HCT116 (cell line): ENCODE results near the gene SCO1. TPM values are rescaled to one million over a fixed set of nuclear protein-coding genes. Genes with fewer than 3 reads are reported as not detected.
A peak's percentile ranks its signal among the peaks of the same experiment; 100 is the strongest.

ENCODE experiments used
- ATAC-seq: fragments of 200-7000 bp; cut with Tn5 transposase; 2 replicates; pipeline ENCODE4 v1.9.1; 2020; ENCODE audit warnings: mild to moderate bottlenecking, moderate library complexity
- BruUV-seq: library from RNA; stranded (reverse); fragments of 400-500 nt; replicated peaks from 2 replicates; lab custom pipeline; 2021; lab: Mats Ljungman, UMichigan
- CTCF ChIA-PET: fragments of 300-600 bp; sonication (Branson Sonifier 250); formaldehyde crosslinking; loops from one replicate; lab custom pipeline; 2021; ENCODE audit warnings: antibody characterized with exemption; lab: Charles Lee
- POLR2A ChIA-PET: fragments of 300-600, 350-600 bp; sonication (Branson Sonifier 250); formaldehyde crosslinking; loops from one replicate; lab custom pipeline; 2021; ENCODE audit warnings: antibody characterized with exemption; lab: Charles Lee
- RAD21 ChIA-PET, 2 experiments: fragments of 300-600 bp; sonication (Branson Sonifier 250); formaldehyde crosslinking; loops; one replicate each; lab custom pipeline; 2023; ENCODE audit warnings: low total read pairs in 2 of 2; ENCODE audit not compliant: uncharacterized antibody in 2 of 2, unreplicated experiment in 2 of 2, low non-redundant PET in 1 of 2; lab: Charles Lee
- DNase-seq: peaks from one replicate; pipeline ENCODE4 v3.0.0-alpha.2; 2010; ENCODE audit warnings: low read depth, low spot score
- H2AFZ ChIP-seq: fragments of 200-600 bp; shearing (Covaris generic), sonication (generic); 2 replicates; pipeline ENCODE4 v1.6.1; 2017; ENCODE audit warnings: low read depth, mixed run types, mixed read lengths, antibody characterized with exemption, low read length; ENCODE audit not compliant: poor library complexity, severe bottlenecking
- H3K27ac ChIP-seq: 2 replicates; pipeline ENCODE4 v1.5.1; 2012; ENCODE audit warnings: low read depth, low read length
- H3K27me3 ChIP-seq: fragments of 200-600 bp; sonication (generic); 2 replicates; pipeline ENCODE4 v1.6.1; 2016; ENCODE audit warnings: mixed run types, low read length, mixed read lengths; ENCODE audit not compliant: insufficient read depth
- H3K36me3 ChIP-seq, 2 experiments: fragments of 200-500 bp in 1 of 2; fragments of 200-600 bp in 1 of 2; sonication (Bioruptor generic) in 1 of 2; sonication (generic) in 1 of 2; 2 replicates each; pipeline versions ENCODE4 v1.5.1 to v1.6.1; 2014 to 2016; ENCODE audit warnings: low read length in 2 of 2, inconsistent platforms in 1 of 2, mixed read lengths in 1 of 2, mixed run types in 1 of 2; ENCODE audit not compliant: insufficient read depth in 2 of 2, control insufficient read depth in 1 of 2
- H3K4me1 ChIP-seq, 2 experiments: fragments of 200-600 bp in 1 of 2; sonication (generic) in 1 of 2; 2 replicates each; pipeline versions ENCODE4 v1.5.1 to v1.6.1; 2012 to 2017; ENCODE audit warnings: low read length in 2 of 2, inconsistent platforms in 1 of 2, mild to moderate bottlenecking in 1 of 2, mixed read lengths in 1 of 2, mixed run types in 1 of 2, moderate library complexity in 1 of 2; ENCODE audit not compliant: insufficient read depth in 2 of 2, control insufficient read depth in 1 of 2
- H3K4me2 ChIP-seq: fragments of 200-600 bp; sonication (generic); 2 replicates; pipeline ENCODE4 v1.6.1; 2017; ENCODE audit warnings: mixed run types, low read length, mixed read lengths
- H3K4me3 ChIP-seq, 2 experiments: fragments of 200-600 bp in 1 of 2; sonication (generic) in 1 of 2; replicated peaks in 1 of 2; 2 replicates each; pipeline ENCODE4 v1.5.1; 2011 to 2016; ENCODE audit warnings: low read length in 2 of 2, control low read depth in 1 of 2, low read depth in 1 of 2, mild to moderate bottlenecking in 1 of 2, mixed read lengths in 1 of 2, mixed run types in 1 of 2
- H3K79me2 ChIP-seq: fragments of 200-600 bp; sonication (generic); 2 replicates; pipeline ENCODE4 v1.6.1; 2017; ENCODE audit warnings: mild to moderate bottlenecking, mixed run types, low read length, moderate library complexity, mixed read lengths; ENCODE audit not compliant: insufficient read depth
- H3K9ac ChIP-seq: fragments of 200-600 bp; sonication (generic); 2 replicates; pipeline ENCODE4 v1.6.1; 2016; ENCODE audit warnings: low read length, mixed read lengths
- H3K9me2 ChIP-seq: fragments of 200-600 bp; sonication (generic), shearing (Covaris generic); 2 replicates; pipeline ENCODE4 v1.6.1; 2017; ENCODE audit warnings: mixed run types, mild to moderate bottlenecking, moderate library complexity; ENCODE audit not compliant: insufficient read depth
- H3K9me3 ChIP-seq, 2 experiments: fragments of 200-500 bp in 1 of 2; fragments of 200-600 bp in 1 of 2; sonication (Bioruptor generic) in 1 of 2; sonication (generic) in 1 of 2; 2 replicates each; pipeline ENCODE4 v1.6.1; 2014 to 2017; ENCODE audit warnings: low read length in 2 of 2, mixed read lengths in 2 of 2, inconsistent platforms in 1 of 2, low read depth in 1 of 2, mild to moderate bottlenecking in 1 of 2, mixed run types in 1 of 2, moderate library complexity in 1 of 2; ENCODE audit not compliant: control insufficient read depth in 1 of 2, insufficient read depth in 1 of 2
- H4K20me1 ChIP-seq: fragments of 200-600 bp; sonication (generic), shearing (Covaris generic); 2 replicates; pipeline ENCODE4 v1.6.1; 2017; ENCODE audit warnings: mixed run types, mild to moderate bottlenecking, moderate library complexity; ENCODE audit not compliant: insufficient read depth
- CBX3 ChIP-seq: IDR thresholded peaks from 2 replicates; pipeline ENCODE4 v1.6.1; 2012; ENCODE audit warnings: low read depth
- FOSL1 ChIP-seq: IDR thresholded peaks from 2 replicates; pipeline ENCODE4 v1.6.1; 2012; ENCODE audit warnings: low read depth
- RAD21 ChIP-seq: IDR thresholded peaks from 2 replicates; pipeline ENCODE4 v1.6.1; 2012; ENCODE audit warnings: low read depth, mild to moderate bottlenecking
- SIN3A ChIP-seq: IDR thresholded peaks from 2 replicates; pipeline ENCODE4 v1.6.1; 2012; ENCODE audit warnings: low read depth
- SP1 ChIP-seq: IDR thresholded peaks from 2 replicates; pipeline ENCODE4 v1.6.1; 2012; ENCODE audit warnings: low read depth
- TCF7L2 ChIP-seq: IDR thresholded peaks from 2 replicates; pipeline ENCODE4 v1.7.0; 2011; ENCODE audit warnings: borderline replicate concordance, inconsistent platforms; ENCODE audit not compliant: insufficient read depth, insufficient read length; ENCODE audit errors: extremely low read depth
- ZFX ChIP-seq: fragments of 450-650 bp; IDR thresholded peaks from 2 replicates; pipeline ENCODE4 v1.6.1; 2017
- ZNF274 ChIP-seq: fragments of 200-500 bp; sonication (Bioruptor generic); IDR thresholded peaks from 2 replicates; pipeline ENCODE4 v1.6.1; 2014; ENCODE audit warnings: mild to moderate bottlenecking, low read depth, low read length, inconsistent platforms
- intact Hi-C: fragments of 100-400 bp; cut with micrococcal nuclease; formaldehyde crosslinking; loops from 2 replicates; pipeline ENCODE4 v1.10.0; 2022
- total RNA-seq: library from RNA; stranded (reverse); gene quantifications from one replicate; pipeline ENCODE4 v1.2.1, GENCODE V29; 2021; ENCODE audit not compliant: unreplicated experiment
- TF ChIP-seq, protein P1 (sequence below), 3 experiments: fragments of 200-600 bp in 1 of 3; sonication (generic) in 1 of 3; IDR thresholded peaks in 2 of 3; conservative IDR thresholded peaks in 1 of 3; 2 replicates each; pipeline ENCODE4 v1.5.1; 2012 to 2017; ENCODE audit warnings: low read depth in 2 of 3, low read length in 2 of 3, antibody characterized with exemption in 1 of 3, borderline replicate concordance in 1 of 3, control low read depth in 1 of 3, mild to moderate bottlenecking in 1 of 3, mixed read lengths in 1 of 3, mixed run types in 1 of 3, moderate library complexity in 1 of 3; ENCODE audit not compliant: insufficient read depth in 1 of 3
- TF ChIP-seq, protein P2 (sequence below): IDR thresholded peaks from 2 replicates; pipeline ENCODE4 v1.6.1; 2012

The SCO1 gene
- total RNA-seq, 1 experiment from 2014 or later: 35.8 TPM

DNA sequence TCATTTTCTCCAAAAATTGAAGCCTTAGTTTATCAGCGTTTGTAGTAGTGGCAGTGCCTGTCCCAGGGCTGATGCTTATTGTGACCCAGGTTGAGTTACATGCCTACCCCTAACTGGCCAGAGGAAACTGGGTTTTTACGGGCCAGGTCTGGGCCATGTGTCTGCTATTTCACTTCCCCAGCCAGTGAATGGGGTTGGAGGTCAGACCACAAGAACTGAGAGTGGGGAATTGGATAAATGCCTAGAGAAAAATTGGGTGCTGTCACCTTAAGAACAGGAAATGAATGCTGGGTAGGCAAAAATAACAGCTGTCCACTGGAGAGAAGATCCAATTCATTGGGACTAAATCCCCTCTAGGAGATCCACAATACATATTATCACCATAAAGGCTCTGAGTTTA, 5.2 kb upstream of the SCO1 start:
- ATAC-seq: no peak
- CTCF ChIA-PET: no interaction called here
- no peak for TF ChIP-seq FOSL1
- no peak for TF ChIP-seq ZFX
- no peak for TF ChIP-seq SIN3A
- TF ChIP-seq CBX3: no peak
- no peak for TF ChIP-seq ZNF274
- no peak for TF ChIP-seq SP1
- no peak for TF ChIP-seq RAD21
- H2AFZ ChIP-seq: no peak overlapping the region
- no peak overlapping the region for H3K4me3 ChIP-seq
- H3K27ac ChIP-seq: no peak overlapping the region
- peaks cover 9 to 16% of the 10 kb centered on the region in 2 experiments; a peak in 3 of 4 replicates for H3K36me3 ChIP-seq
- H4K20me1 ChIP-seq: no peaks in the 10 kb centered on the region
- DNase-seq: no peak
- peaks cover 22% of the 10 kb centered on the region for H3K79me2 ChIP-seq
- H3K9ac ChIP-seq: no peak overlapping the region
- H3K9me2 ChIP-seq: no peaks in the 10 kb centered on the region
- BruUV-seq: no TSS peak
- H3K4me1 ChIP-seq: peaks cover 6 to 12% of the 10 kb centered on the region in 2 experiments; a peak in 3 of 4 replicates
- intact Hi-C loops: no loop called here
- H3K4me2 ChIP-seq: peak overlapping the region; percentile 18; the same call in 1 of the 2 replicates
- RAD21 ChIA-PET: no interaction called here
- POLR2A ChIA-PET: no interaction called here
- no peaks in the 10 kb centered on the region for H3K27me3 ChIP-seq
- no peaks in the 10 kb centered on the region for H3K9me3 ChIP-seq

DNA sequence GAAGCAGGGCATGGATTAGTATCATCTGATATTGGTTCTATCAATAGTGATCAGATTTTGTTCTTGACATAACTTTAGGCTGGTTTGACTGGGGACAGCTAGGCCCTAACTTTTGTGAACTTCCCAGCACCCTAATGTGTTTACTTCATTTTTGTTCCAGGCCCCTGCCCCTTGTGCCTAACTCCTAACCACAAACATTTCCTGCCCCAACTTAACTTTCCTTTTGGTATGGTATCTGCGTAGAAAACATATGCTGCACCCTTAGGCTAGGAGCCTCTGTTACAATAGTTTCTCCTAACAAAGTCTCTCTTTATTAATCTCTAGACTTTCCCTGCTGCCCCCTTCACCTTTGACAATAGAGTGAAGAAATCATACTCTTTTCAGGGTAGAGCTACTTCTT, 2.5 kb upstream of the SCO1 start:
- ATAC-seq (no peak), DNase-seq (no peak)
- Histone ChIP-seq H3K4me2 (no peak overlapping the region), H3K4me3 (no peak overlapping the region), H3K27ac (no peak overlapping the region), H3K4me1 (peaks cover 8 to 20% of the 10 kb centered on the region in 2 experiments; a peak in 3 of 4 replicates), H3K9me3 (no peaks in the 10 kb centered on the region), H3K79me2 (peaks cover 47% of the 10 kb centered on the region), H3K27me3 (no peaks in the 10 kb centered on the region), H3K9me2 (no peaks in the 10 kb centered on the region), H2AFZ (no peak overlapping the region), H3K36me3 (peaks cover 5 to 7% of the 10 kb centered on the region in 2 experiments; a peak in 3 of 4 replicates), H4K20me1 (no peaks in the 10 kb centered on the region), H3K9ac (no peak overlapping the region)
- TF ChIP-seq RAD21 (no peak), TCF7L2 (no peak)
- TF ChIP-seq, protein P1, sequence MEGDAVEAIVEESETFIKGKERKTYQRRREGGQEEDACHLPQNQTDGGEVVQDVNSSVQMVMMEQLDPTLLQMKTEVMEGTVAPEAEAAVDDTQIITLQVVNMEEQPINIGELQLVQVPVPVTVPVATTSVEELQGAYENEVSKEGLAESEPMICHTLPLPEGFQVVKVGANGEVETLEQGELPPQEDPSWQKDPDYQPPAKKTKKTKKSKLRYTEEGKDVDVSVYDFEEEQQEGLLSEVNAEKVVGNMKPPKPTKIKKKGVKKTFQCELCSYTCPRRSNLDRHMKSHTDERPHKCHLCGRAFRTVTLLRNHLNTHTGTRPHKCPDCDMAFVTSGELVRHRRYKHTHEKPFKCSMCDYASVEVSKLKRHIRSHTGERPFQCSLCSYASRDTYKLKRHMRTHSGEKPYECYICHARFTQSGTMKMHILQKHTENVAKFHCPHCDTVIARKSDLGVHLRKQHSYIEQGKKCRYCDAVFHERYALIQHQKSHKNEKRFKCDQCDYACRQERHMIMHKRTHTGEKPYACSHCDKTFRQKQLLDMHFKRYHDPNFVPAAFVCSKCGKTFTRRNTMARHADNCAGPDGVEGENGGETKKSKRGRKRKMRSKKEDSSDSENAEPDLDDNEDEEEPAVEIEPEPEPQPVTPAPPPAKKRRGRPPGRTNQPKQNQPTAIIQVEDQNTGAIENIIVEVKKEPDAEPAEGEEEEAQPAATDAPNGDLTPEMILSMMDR (IDR thresholded peaks at IDR 0.05 in 2 of 3, conservative IDR thresholded peaks at IDR 0.05 in 1 of 3; ENCODE audit: borderline replicate concordance in 1 of 3, insufficient read depth in 1 of 3, low read depth in 2 of 3, low read length in 2 of 3): no peak
- TF ChIP-seq, protein P2, sequence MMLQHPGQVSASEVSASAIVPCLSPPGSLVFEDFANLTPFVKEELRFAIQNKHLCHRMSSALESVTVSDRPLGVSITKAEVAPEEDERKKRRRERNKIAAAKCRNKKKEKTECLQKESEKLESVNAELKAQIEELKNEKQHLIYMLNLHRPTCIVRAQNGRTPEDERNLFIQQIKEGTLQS: no peak
- BruUV-seq: no TSS peak
- intact Hi-C loops: no loop called here
- ChIA-PET RAD21 (no interaction called here), CTCF (no interaction called here), POLR2A (no interaction called here)
